ENCODE data around the gene ENOSF1.

DNA sequence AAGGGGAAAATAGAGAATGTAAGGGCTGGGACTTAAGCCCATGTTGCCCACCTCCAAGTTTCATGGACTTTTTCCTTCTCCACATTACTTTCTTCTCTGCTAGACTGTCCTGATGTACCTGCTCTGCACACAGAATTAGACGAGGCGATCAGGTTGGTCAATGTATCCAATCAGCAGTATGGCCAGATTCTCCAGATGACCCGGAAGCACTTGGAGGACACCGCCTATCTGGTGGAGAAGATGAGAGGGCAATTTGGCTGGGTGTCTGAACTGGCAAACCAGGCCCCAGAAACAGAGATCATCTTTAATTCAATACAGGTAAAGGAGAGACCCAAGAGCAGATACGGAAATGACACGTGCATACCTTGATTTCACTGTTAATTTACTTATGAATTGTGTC is 71.2 kb downstream of the ENOSF1 start:
- TF ChIP-seq, protein P1, sequence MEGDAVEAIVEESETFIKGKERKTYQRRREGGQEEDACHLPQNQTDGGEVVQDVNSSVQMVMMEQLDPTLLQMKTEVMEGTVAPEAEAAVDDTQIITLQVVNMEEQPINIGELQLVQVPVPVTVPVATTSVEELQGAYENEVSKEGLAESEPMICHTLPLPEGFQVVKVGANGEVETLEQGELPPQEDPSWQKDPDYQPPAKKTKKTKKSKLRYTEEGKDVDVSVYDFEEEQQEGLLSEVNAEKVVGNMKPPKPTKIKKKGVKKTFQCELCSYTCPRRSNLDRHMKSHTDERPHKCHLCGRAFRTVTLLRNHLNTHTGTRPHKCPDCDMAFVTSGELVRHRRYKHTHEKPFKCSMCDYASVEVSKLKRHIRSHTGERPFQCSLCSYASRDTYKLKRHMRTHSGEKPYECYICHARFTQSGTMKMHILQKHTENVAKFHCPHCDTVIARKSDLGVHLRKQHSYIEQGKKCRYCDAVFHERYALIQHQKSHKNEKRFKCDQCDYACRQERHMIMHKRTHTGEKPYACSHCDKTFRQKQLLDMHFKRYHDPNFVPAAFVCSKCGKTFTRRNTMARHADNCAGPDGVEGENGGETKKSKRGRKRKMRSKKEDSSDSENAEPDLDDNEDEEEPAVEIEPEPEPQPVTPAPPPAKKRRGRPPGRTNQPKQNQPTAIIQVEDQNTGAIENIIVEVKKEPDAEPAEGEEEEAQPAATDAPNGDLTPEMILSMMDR (IDR thresholded peaks at IDR 0.05; ENCODE audit: borderline replicate concordance, extremely low read depth, low read length, poor library complexity, severe bottlenecking): no peak
- TF ChIP-seq EZH2 (IDR thresholded peaks at IDR 0.05; ENCODE audit: borderline replicate concordance, low read depth, low read length, severe bottlenecking): no peak
